HEK293T (cell line): ENCODE results near the gene FH.

Experiments
- CTCF ChIA-PET: fragments of 350-600 bp; formaldehyde crosslinking; extraction: SDS; loops from one replicate; lab custom pipeline; 2021; ENCODE audit warnings: antibody characterized with exemption, inconsistent platforms; lab: Yijun Ruan, JAX
- POLR2A ChIA-PET: fragments of 350-600 bp; formaldehyde crosslinking; extraction: SDS; loops from one replicate; lab custom pipeline; 2020; ENCODE audit warnings: antibody characterized with exemption, inconsistent platforms; lab: Yijun Ruan, JAX
- DNase-seq: peaks from one replicate; pipeline ENCODE4 v3.0.0; 2012; ENCODE audit warnings: mixed read lengths; ENCODE audit errors: extremely low spot score
- ARNT ChIP-seq: fragments of 450-650 bp; IDR thresholded peaks from 2 replicates; pipeline ENCODE4 v1.6.1; 2017; ENCODE audit warnings: mild to moderate bottlenecking
- BHLHE40 ChIP-seq: fragments of 450-650 bp; IDR thresholded peaks from 2 replicates; pipeline ENCODE4 v1.6.1; 2016; ENCODE audit warnings: mild to moderate bottlenecking, moderate library complexity, borderline replicate concordance
- CTBP1 ChIP-seq: fragments of 450-650 bp; IDR thresholded peaks from 2 replicates; pipeline ENCODE4 v1.6.1; 2016; ENCODE audit warnings: borderline replicate concordance
- ELF4 ChIP-seq: fragments of 450-650 bp; IDR thresholded peaks from 2 replicates; pipeline ENCODE4 v1.6.1; 2017; ENCODE audit warnings: antibody characterized with exemption
- FOXA1 ChIP-seq: fragments of 450-650 bp; IDR thresholded peaks from 2 replicates; pipeline ENCODE4 v1.6.1; 2016; ENCODE audit warnings: mild to moderate bottlenecking
- FOXK2 ChIP-seq: fragments of 450-650 bp; IDR thresholded peaks from 2 replicates; pipeline ENCODE4 v1.6.1; 2016; ENCODE audit warnings: mild to moderate bottlenecking
- FOXM1 ChIP-seq: fragments of 450-650 bp; IDR thresholded peaks from 2 replicates; pipeline ENCODE4 v1.6.1; 2017; ENCODE audit warnings: mild to moderate bottlenecking, borderline replicate concordance
- HDGF ChIP-seq: fragments of 450-650 bp; IDR thresholded peaks from 2 replicates; pipeline ENCODE4 v1.6.1; 2017; ENCODE audit warnings: antibody characterized with exemption, borderline replicate concordance
- L3MBTL2 ChIP-seq: fragments of 450-650 bp; conservative IDR thresholded peaks from 2 replicates; pipeline ENCODE4 v1.6.1; 2016; ENCODE audit warnings: mild to moderate bottlenecking
- LEF1 ChIP-seq: fragments of 450-650 bp; IDR thresholded peaks from 2 replicates; pipeline ENCODE4 v1.6.1; 2017; ENCODE audit warnings: mild to moderate bottlenecking, borderline replicate concordance
- NFRKB ChIP-seq: fragments of 450-650 bp; IDR thresholded peaks from 2 replicates; pipeline ENCODE4 v1.6.1; 2016; ENCODE audit warnings: mild to moderate bottlenecking, moderate library complexity
- PKNOX1 ChIP-seq: fragments of 450-650 bp; IDR thresholded peaks from 2 replicates; pipeline ENCODE4 v1.6.1; 2016
- SP1 ChIP-seq: fragments of 450-650 bp; IDR thresholded peaks from 2 replicates; pipeline ENCODE4 v1.6.1; 2017
- SUZ12 ChIP-seq: fragments of 450-650 bp; IDR thresholded peaks from 2 replicates; pipeline ENCODE4 v1.6.1; 2016; ENCODE audit warnings: mild to moderate bottlenecking
- TARDBP ChIP-seq: fragments of 450-650 bp; IDR thresholded peaks from 2 replicates; pipeline ENCODE4 v1.6.1; 2016
- ZNF384 ChIP-seq: fragments of 450-650 bp; IDR thresholded peaks from 2 replicates; pipeline ENCODE4 v1.6.1; 2016

FH gene

GRCh38 chr1:241553886-241554592 is 34.5 kb upstream of the FH start:
- ChIA-PET POLR2A (no interaction called here), CTCF (no interaction called here)
- TF ChIP-seq LEF1 (no peak), TARDBP (no peak), CTBP1 (no peak)
- no peak for DNase-seq

GRCh38 chr1:241551759-241552638 is 32.4 kb upstream of the FH start:
- TF ChIP-seq TARDBP (no peak), FOXM1 (no peak), HDGF (no peak), NFRKB (no peak), FOXK2 (no peak), BHLHE40 (no peak), SP1 (no peak), L3MBTL2 (no peak)
- DNase-seq: no peak
- ChIA-PET POLR2A (no interaction called here), CTCF (no interaction called here)

DNA sequence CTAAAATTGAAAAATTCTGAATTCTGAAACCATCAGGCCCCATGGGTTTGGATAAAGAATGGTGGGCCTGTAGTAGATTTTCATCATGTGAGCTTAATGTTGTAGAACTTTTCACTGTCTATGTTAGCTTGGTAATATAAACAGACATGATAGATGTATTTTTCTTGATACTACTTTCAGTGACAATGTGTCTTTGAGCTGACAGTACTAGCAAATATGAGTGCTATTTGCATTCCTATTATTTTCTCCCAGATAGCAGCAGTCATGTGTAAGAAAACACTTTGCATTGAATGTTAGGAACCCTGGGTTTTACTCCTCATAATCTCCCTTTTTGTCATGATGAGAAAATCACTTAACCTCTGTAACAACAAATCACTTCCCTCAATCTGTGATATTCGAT is 30.8 kb upstream of the FH start:
- TF ChIP-seq CTBP1: no peak
- no peak for TF ChIP-seq ELF4
- no peak for TF ChIP-seq HDGF
- no peak for TF ChIP-seq NFRKB
- no peak for TF ChIP-seq PKNOX1
- TF ChIP-seq ARNT: no peak
- TF ChIP-seq FOXM1: no peak
- TF ChIP-seq SP1: no peak
- TF ChIP-seq BHLHE40: no peak
- TF ChIP-seq SUZ12: no peak
- TF ChIP-seq FOXK2: no peak
- no peak for TF ChIP-seq LEF1
- no peak for TF ChIP-seq FOXA1
- ChIA-PET POLR2A (no interaction called here), CTCF (no interaction called here)
- no peak for DNase-seq

- POLR2A ChIA-PET: no interaction called here
- CTCF ChIA-PET: no interaction called here
- DNase-seq: no peak
- TF ChIP-seq SUZ12 (no peak), HDGF (no peak), BHLHE40 (no peak), ZNF384 (no peak), CTBP1 (no peak), PKNOX1 (no peak), SP1 (no peak), FOXK2 (no peak), FOXM1 (no peak)
Measured at GRCh38 chr1:241548008-241548407, 28.5 kb upstream of the FH start.

DNA sequence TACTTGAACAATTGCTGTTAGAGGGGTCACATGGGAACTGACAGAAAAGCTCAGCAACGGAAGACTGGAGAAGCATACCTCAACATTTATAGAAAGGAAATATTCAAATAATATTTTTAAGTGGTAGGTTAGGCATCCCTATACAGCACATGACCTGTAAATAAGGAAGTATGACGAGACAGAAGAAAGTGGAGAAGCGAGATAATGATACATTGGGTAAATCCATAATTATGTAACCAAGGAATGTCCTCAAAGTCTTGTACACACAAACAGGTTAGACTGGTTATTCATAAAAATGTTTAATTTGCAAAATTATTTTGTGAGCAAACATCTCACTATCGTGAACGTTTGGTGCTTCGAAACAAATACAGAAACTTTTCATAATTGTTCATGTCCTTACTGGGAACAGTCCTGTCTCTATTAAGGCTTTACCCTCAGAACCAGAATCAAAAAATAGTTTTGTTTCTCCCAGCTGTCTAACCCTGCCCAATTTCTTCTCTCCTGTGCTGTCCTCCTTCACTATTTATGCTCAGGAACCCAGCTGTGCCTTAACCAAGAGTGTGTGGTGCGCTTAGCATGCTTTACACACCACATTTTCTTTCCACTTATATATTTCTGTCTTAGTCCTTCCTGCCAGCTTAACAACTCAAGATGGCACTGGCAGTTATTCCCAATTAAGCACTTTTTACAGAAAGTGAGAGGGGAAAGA is 22.8 kb upstream of the FH start:
- POLR2A ChIA-PET: no interaction called here
- CTCF ChIA-PET: no interaction called here
- no peak for DNase-seq
- TF ChIP-seq ZNF384: no peak
- TF ChIP-seq FOXM1: no peak
- no peak for TF ChIP-seq PKNOX1
- no peak for TF ChIP-seq SP1
- TF ChIP-seq TARDBP: no peak
- no peak for TF ChIP-seq ELF4

DNA sequence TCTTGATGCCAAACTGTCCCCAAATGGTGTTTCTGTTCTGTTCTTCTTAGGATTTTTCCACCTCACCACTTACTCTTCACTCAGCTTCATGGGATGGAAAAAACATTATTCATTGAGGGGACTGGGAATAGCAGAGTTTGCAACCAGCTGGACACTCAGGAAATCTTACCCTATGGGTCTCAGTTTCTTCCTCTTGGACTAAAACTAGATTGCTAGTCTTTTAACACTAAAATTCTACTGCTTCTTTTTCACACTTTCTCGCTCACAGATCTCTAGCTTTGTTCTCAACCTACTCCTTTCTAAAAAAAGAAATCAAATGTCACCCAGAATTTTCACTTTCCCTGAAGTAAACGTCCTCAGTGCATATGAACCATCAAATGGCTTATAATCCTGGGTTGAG is 17.4 kb upstream of the FH start:
- TF ChIP-seq HDGF: no peak
- no peak for TF ChIP-seq CTBP1
- no peak for TF ChIP-seq ZNF384
- no peak for DNase-seq
- ChIA-PET CTCF (no interaction called here), POLR2A (no interaction called here)

DNA sequence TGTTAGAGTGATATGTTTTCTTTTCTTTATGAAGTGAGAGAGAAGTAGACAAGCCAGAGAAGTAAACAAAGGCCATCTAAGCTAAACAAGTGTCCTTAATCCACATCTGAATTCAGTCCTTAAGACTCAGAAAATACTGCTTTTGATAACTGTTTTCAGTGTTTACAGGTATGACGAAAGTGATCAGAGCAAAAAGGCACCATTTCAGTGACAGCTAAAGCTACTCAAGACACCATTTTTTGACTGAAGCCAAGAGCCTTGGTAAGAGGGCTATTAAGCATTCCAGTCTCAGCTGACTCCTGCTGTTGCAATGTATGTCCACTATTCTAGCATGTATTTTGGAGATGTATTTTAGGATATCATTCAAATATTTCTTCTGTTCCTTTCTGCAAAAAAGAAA is 16.7 kb upstream of the FH start:
- DNase-seq: no peak
- TF ChIP-seq PKNOX1: no peak
- TF ChIP-seq HDGF: no peak
- TF ChIP-seq LEF1: no peak
- no peak for TF ChIP-seq ELF4
- no peak for TF ChIP-seq TARDBP
- TF ChIP-seq SUZ12: no peak
- no peak for TF ChIP-seq FOXK2
- TF ChIP-seq FOXA1: no peak
- TF ChIP-seq ZNF384: no peak
- no peak for TF ChIP-seq ARNT
- TF ChIP-seq NFRKB: no peak
- no peak for TF ChIP-seq FOXM1
- no peak for TF ChIP-seq CTBP1
- TF ChIP-seq BHLHE40: no peak
- no peak for TF ChIP-seq L3MBTL2
- no peak for TF ChIP-seq SP1
- CTCF ChIA-PET: no interaction called here
- POLR2A ChIA-PET: no interaction called here
